Inflammatory macrophage (primary cell): ENCODE measurements around the gene VAV1.
"Not testable (repeated sequence)": the region's sequence is repeated elsewhere in the genome, so short reads cannot be mapped to it uniquely, and the experiment has no call there.

Experiments
- DNase-seq, 2 donors: peaks; one replicate each; pipeline ENCODE4 v3.0.0-alpha.2; 2020 to 2022

Gene VAV1

GRCh38 chr19:6790194-6791128, 18.0 kb downstream of the VAV1 start:
- DNase-seq, result no peak

- DNase-seq, result no peak
Measured at GRCh38 chr19:6791237-6791636, 18.7 kb downstream of the VAV1 start.

GRCh38 chr19:6793411-6793810, 20.9 kb downstream of the VAV1 start:
- DNase-seq, result no peak

GRCh38 chr19:6793973-6794372, 21.5 kb downstream of the VAV1 start:
- no peak for DNase-seq

GRCh38 chr19:6794686-6795431, 22.4 kb downstream of the VAV1 start:
- peak; percentile 27 to 43 for DNase-seq

DNA sequence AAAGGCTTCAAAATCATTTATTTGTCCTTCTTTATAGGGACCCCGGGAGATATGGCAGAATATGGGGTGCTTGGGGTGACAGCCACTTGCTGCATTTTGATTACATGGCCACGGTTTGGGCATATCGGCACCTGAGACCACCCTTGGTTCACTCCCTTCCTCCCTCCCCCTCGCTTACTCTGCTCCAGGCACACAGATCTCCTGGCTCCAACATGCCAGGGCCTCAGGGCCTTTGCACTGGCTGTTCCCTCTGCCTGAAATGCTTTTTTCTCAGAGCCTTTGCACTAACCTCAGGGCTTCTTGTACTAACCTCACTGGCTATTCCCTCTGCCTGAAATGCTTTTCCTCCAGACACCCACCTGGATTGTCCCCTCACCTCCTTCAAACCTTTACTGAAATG, 23.8 kb downstream of the VAV1 start:
- no peak for DNase-seq

DNA sequence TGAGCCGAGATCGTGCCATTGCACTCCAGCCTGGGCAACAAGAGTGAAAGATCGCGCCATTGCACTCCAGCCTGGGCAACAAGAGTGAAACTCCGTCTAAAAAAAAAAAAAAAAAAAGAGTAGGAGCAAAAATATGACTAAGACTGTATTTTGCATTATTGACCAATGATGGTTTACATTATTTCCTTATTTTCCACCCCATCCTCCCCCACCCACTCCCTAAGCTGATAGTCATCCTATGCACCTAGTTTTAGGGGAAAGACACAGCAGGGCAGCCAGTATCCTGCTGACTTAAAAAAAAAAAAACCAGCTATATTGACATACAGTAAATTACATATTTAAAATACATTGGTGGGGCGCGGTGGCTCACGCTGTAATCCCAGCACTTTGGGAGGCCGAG, 25.1 kb downstream of the VAV1 start:
- DNase-seq, result peak; percentile 82 to 86

DNA sequence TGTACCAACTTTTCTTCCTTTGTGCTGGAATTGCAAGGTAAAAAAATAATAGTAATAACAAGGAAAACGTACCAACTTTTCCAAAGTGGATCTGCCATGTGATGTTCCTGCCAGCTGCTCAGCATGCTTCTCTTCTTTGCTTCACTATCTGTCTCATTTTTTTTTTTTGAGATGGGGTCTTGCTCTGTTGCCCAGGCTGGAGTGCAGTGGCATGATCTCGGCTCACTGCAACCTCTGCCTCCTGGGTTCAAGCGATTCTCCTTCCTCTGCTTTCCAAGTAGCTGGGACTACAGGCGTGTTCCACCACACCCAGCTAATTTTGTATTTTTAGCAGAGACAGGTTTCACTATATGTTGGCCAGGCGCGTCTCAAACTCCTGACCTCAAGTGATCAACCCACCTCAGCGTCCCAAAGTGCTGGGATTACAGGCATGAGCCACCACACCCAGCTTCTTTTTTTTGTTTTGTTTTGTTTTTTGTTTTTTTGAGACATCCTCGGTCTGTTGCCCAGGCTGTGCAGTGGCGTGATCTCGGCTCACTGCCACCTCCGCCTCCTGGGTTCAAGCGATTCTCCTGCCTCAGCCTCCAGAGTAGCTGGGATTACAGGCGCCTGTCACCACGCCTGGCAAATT, 27.8 kb downstream of the VAV1 start:
- not testable (repeated sequence) for DNase-seq

DNA sequence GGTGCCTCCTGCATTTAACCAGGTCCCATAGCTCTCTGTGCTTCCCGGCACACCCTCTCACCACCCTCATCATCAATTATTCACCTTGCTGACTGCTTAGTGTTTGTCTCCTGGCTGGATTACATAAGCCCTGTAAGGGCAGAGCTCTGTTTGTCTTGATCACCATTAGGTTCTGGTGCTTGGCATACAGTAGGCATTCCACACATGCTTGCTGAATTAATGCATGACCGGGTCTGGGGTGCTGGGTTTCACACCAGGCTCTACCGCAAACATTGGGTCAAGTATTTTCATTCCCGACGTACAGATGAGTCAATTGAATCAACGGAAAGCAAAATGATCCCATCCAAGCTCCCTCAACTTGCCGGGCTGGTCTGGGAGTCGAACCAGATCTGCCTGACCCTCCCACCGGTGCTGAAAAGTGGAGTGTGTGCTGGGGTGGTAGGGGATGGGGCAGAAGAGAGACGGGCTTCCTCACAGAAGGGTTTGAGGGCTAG, 28.5 kb downstream of the VAV1 start:
- no peak for DNase-seq

GRCh38 chr19:6801485-6802086, 29.1 kb downstream of the VAV1 start:
- peak; percentile 93 to 94 for DNase-seq

- DNase-seq, result peak; percentile 93 to 95
Measured at GRCh38 chr19:6802336-6803035, 30.0 kb downstream of the VAV1 start.

GRCh38 chr19:6803036-6803404, 30.5 kb downstream of the VAV1 start:
- peak; percentile 60 to 67 for DNase-seq

DNA sequence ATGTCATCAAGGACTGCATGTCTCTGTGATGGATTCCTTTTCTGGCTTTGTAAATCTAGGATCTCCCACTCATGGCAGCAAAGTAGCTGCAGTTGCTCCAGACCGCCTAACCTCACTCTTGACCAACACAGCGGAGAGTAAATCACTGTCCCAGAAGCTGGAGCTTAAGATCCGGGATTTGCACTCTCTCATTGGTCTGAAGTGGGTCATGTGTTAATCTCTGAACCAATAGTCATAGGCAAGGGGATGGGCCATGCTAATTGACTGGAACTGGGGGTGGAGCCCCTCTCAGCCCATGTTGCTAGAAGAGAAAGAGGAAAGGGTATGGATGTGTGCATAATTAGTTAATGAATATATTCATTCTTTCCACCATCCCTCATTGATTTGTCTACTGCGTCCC, 34.0 kb downstream of the VAV1 start:
- peak in 1 of 2 donors; percentile 12 for DNase-seq

DNA sequence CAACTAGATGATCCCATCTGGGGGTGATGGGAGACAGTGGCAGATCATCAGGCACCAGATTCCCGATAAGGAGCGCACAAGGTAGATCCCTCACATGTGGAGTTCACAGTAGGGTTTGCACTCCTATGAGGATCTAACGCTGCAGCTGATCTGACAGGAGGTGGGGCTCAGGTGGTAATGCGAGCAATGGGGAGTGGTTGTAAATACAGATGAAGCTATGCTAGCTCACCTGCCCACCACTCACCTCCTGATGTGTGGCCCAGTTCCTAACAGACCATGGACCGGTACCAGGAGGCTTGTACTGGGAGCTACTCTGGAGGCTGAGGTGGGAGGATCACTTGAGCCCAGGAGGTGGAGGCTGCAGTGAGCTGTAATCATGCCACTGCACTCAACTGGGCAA, 34.8 kb downstream of the VAV1 start:
- DNase-seq, result no peak

DNA sequence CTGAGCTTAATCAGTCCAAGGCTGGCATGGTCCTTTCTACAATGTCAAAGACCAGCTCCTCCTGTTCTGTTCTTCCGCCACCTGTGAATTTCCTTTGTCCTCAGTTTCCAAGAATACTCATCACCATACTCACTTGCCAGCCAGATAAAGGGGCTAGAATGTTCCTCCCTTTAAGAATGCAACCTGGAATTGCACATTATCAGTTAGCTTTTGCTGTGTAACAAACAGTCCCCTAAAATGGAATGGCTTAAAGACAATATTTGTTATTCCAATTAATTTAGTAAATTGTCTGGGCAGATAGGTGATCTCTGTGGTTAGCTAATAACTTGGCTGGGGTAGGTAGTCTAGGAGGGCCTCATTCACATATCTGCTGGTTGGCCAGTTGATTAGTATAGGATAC, 36.0 kb downstream of the VAV1 start:
- no peak for DNase-seq

- no peak for DNase-seq
Measured at GRCh38 chr19:6809262-6809661, 36.8 kb downstream of the VAV1 start.

GRCh38 chr19:6811378-6811777, 38.9 kb downstream of the VAV1 start:
- DNase-seq, result no peak

DNA sequence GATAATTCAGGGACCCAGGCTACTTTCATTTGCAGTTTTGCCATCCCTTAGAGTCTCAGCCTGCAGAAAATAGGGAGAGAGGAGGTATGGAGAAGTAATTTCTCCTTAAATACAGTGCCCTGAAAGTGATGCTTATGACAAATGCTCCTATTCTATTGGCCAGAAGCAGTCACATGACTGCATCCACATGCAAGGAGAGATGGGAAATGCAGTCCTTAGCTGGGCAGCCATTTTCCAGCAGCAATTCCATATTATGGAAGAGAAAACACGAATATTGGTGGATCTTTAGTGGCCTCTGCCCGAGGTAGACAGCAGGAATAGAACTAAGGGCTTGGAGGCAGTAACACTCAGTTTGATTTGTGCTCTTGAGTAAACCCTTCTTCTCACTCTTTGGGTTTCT, 39.4 kb downstream of the VAV1 start:
- peak; percentile 41 to 53 for DNase-seq

DNA sequence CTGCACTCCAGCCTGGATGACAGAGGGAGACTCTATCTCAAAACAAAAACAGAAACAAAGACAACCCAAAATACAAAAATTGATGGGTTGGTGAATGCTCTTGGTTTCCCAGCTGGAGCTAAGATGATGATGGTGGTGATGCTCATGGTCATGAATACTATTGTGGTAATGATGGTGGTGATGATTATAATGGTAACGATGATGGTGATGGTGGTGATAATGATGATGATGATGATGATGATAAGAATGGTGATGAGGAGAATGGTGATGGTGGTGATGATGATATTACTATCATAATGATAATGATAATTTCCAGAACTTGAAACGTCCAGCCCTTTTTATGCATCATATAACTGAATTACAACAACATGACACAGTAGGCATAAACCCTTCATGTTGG, 40.1 kb downstream of the VAV1 start:
- no peak for DNase-seq

- DNase-seq, result no peak
Measured at GRCh38 chr19:6813659-6814058, 41.2 kb downstream of the VAV1 start.

DNA sequence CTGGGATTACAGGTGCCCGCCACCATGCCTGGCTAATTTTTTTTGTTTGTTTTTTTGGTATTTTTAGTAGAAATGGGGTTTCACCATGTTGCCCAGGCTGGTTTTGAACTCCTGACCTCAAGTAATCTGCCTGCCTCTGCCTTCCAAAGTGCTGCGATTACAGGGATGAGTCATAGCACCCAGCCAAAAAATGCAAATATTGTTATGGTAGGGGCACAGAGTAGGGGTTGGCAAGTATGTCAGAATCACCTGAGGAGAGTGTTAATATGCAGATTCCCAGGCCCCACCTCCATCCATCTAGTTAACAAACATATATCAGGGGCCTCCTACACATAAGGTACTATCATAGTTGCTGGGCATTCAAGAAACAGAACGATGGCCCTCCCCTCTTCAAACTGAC, 44.7 kb downstream of the VAV1 start:
- no peak for DNase-seq

- peak; percentile 41 to 63 for DNase-seq
Measured at GRCh38 chr19:6818246-6818645, 45.7 kb downstream of the VAV1 start.
